Measurements from ENCODE around the gene RSPO1.
A peak's percentile ranks its signal among the peaks of the same experiment; 100 is the strongest.
"Not testable (repeated sequence)": the region's sequence is repeated elsewhere in the genome, so short reads cannot be mapped to it uniquely, and the experiment has no call there.

The RSPO1 gene

DNA sequence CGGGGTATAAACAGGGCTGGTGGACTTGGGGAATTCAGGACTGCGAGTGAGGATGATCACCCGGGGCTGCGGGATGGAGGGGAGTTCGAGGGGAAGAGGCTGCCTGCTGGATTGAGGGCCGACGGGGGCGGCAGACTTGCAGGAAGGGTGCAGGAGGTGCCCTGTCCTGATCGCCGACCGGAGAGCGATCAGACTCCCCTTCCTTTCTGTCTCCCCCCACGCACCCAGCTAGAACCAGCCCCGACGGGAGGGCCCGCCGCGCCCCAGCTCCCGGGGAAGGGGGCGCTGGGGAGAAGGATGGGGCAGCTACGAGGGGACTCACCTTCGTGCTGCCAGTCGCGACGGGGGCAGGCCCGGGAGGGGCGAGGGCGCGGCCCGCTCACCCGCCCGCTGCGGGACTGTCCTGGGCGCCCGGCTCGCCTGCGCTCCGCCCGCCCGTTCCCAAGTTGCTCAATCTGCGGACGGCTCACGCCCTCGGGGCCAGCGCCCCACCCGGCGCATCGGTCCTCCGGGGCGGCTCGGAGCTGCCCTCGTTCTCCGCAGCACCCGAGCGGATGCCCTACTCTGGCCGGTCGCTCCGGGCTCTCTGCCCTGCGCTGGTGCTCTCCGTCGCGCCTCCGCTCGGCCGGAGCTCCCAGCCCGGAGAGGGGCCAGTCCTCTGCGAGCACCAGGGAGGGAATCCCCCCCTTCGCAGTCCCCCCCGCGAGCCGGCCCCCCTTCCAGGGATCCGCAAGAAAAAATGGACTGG, at the start of gene RSPO1:
TSS of gene RSPO1 (minus strand) at position 649 of the 748 bp plus-strand sequence. CDS start 5,231 bp downstream, outside the sequence.
- DNase-seq, result no peak

DNA sequence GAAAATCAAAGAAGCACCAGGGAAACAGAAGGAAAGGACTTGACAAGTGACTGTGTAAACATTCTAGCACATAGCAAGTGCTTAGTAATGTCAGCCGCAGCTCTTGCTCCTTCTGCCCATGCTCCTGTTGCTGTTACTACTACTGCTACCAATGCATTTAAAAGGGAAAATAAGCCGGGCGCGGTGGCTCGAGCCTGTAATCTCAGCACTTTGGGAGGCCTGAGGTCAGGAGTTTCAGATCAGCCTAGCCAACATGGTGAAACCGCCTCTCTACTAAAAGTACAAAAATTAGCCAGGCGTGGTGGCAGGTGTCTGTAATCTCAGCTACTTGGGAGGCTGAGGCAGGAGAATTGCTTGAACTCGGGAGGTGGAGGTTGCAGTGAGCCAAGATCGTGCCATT, 49.5 kb upstream of the RSPO1 start:
- not testable (repeated sequence) for DNase-seq

- peak; percentile 76 for DNase-seq
Measured at GRCh38 chr1:37682334-37682987, 47.8 kb upstream of the RSPO1 start.

DNA sequence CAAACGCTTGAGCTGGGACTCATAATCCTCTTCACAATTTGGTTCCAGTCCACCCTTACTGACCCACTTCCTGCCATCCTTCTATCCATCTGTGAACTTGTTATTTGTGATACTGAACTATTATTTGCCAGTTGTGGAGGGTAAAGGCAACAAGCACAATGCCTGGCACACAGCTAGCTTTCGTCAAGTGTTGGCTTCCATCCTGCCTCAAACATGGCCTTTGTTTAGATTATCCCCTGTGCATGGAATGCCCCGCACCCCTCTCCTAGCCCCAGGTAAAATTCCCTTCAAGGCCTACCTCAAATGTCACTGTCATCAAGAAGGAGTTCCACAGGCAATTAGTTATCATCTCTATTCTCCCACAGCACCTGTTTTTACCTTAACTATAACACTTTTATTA, 46.2 kb upstream of the RSPO1 start:
- DNase-seq, result no peak

GRCh38 chr1:37677808-37678207, 43.1 kb upstream of the RSPO1 start:
- no peak for DNase-seq

DNA sequence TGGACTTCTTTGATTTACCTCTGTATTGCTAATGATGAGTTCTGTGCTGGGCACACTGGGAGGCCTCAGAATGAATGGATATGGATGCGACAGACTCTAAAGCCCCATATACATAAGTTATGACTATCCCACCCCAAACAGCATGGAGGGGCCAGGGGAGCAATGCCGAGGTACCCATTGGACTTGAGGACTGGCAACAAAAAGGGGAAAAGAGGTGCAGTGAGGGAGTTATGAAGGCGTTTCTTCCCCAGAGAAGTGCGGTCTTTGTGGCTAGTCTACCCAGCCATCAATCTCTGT, 42.4 kb upstream of the RSPO1 start:
- DNase-seq, result no peak

DNA sequence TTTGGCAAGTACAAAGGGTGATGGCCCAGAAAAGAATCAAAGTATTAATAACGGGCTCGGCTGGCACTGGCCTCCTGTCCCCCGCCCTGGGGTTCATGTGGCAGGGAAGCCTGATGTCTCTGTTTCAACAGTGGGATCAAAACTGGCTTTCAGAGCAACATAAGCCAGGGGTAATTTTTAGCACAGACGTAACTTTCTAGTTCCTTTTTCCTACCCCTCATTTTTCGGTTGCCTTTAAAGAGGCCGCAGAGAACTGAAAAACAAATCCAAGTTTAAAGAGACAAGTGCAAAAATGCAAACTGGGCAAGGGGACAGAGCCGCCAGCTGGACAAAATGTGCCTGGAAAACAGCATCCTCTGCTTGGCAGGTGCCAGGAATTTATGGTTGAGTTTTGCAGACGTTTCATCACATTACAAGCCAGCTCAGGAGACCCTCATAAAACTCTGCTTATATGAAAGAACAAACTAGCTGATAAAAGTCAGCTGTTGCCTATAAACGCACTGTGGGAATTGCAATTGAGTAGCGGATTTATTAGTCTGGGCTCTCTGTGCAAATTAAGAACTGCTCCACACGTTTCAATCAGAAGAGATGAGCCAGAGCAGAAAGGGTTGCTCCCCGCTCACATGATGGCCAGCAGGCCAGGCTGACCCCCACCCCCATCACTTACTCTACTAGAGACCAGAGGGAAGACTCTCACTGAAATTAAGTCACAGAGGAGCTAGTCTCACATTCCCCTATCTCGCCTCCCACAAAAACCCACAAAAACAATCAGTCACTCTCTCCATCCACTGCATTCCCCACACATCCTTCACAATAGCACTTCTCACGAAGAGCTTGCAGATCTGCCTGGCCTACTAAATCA, 41.8 kb upstream of the RSPO1 start:
- DNase-seq, result no peak

GRCh38 chr1:37673920-37674319, 39.2 kb upstream of the RSPO1 start:
- DNase-seq, result peak; percentile 29

DNA sequence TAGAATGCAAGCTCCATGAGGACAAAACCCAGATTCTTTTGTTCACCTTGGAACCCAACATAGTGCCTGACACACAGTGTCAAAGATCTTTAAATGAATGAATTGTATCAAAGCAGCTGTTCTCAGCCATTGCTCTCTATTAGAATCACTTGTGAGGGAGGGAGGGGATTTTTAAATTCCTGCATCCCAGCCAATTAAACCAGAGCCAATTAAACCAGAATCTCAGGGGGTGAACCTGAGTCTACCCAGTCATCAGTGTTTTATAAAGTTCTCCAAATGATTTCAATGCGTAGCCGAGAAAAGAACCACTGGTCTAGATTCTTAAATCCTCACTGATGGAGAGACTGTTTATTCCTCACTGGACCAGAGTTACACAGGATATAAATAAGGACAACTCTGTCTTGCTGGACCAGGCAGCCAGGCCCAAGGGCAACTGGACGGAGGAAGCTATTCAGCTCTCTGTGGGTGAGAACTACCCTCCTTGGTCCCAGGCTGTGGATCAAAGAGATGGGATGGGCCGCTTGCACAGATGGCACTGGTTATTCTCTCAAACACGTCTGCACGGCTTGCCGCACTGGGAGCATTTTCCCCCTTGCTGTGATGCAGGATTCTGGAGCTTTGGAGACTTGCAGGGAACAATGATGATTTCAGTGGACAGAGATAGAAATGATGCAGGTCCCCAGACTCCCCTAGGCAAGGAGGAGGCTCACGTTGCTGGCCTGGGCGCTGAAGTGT, 37.6 kb upstream of the RSPO1 start:
- no peak for DNase-seq

GRCh38 chr1:37671261-37671660, 36.6 kb upstream of the RSPO1 start:
- DNase-seq, result no peak

GRCh38 chr1:37670133-37670532, 35.4 kb upstream of the RSPO1 start:
- DNase-seq, result no peak

DNA sequence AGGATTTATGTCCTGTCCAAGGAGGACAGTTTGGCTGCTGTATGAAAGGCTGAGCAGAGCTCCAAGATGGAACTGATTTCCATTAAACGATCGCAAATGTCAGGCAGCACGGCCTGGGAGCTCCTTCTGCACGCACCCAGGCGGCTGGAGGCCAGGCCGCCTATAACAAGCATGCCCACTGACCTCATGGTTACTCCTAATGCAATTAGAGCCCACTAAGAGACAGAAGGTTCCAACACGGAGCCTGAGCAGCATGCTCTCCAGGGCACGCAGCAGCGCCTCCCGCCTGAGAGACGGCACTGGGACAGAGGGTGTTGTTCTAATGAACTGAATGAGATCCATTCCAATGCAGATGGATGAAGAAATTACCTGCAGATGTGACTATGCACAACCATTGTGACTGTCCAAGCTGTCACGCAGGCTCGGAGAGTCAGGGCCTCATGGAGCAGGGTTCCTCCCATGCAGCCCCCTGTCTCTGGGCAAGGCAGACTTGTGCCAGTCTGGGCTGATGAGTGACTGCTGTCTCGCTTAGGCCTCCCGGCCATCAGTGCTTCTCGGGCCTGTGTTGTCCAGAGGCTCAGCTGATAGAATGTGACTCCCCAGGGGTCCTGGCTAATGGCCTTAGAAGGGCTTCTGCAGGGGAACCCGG, 32.5 kb upstream of the RSPO1 start:
- DNase-seq, result no peak

DNA sequence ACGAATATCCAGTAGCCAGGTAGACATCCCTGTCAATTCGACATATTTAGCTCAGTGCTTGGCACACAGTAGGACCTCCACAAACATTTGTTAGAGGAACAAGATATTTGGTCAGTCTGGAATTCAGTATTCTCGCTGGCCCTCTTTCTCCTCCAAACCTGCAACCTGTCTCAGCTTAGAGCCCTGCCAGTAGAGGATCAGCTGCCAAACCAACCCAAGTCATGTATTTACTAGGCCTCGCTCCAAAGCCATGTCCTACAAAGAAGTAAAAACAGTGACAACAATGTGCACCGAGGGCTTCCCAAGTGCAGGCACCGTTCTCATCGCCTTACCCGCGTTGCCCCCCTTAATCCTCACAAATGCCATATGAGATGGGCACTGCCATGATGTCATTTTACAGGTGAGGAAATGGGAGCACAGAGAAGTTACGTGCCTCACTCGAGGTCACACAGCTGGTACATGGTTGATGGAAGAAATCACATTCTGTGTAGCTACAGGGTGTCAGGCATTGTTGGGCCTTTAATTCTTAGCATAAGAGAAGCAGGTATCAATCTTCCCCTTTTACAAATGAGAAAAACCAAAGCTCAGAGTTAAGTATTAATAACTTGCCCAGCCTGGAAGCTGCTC, 31.7 kb upstream of the RSPO1 start:
- DNase-seq, result no peak

DNA sequence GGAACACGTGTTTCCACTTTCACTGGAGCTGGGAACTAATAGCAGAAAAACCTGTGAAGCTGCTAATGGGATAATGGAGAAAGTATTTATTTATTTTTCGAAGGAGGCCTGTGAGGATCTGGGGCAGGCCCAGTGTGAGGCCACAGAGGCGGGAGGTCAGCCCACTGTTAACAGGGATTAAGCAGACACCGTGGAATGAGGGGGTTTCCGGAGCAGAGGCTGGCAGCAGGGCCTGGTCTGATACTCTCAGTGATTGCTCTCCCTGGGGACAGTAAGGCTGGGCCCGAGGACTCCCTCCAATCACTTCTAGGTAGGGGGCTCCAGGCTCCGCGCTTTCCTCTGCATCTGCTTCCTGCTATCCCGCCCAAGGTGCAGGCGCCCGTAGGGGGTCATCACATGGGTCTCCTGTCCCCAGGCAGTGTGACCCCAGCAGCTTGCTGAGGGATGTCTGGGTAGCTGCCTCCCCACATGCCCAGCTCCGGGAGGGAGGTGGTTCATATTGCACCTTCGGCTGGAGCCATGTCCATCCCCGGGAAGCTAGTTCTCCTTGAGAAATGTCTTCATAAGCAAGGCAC, 28.8 kb upstream of the RSPO1 start:
- no peak for DNase-seq

GRCh38 chr1:37662031-37662755, 27.5 kb upstream of the RSPO1 start:
- no peak for DNase-seq

DNA sequence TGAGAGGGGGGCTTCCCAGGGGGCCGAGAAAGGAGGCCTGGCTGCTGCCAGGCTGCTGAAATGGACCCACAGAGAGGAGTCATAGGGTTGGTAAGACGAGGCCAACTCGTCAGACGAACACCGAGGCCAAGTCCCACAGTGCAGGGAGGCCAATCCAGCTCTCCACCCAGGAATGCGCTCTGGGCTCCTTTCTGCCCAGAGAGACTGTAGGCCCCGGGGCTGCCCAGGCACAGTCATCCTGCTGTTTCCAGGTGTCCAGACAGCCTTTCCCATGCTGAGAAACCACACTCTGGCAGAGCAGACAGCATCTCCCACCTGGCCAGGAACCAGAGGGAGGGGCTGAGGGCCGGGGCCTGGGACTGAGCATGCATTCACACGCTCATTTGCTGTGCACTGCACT, 26.7 kb upstream of the RSPO1 start:
- no peak for DNase-seq

GRCh38 chr1:37660664-37661063, 26.0 kb upstream of the RSPO1 start:
- DNase-seq, result no peak

DNA sequence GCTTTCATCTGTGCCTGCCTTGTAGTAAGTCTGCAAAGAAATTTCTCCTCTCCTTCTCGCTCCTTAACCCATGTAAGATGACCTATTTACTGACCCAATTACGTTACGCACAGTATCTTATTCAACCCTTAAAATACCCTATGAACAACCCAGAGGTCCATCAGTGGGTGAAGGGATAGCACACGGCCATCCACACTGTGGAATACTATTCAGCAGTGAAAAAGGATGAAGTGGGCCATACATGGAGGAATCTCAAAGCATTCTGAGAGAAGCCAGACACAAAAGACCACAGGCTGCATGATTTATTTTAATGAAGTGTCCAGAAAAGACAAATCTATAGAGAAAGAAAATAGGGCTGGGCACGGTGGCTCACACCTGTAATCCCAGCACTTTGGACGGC, 23.8 kb upstream of the RSPO1 start:
- DNase-seq, result no peak

GRCh38 chr1:37657620-37658412, 23.1 kb upstream of the RSPO1 start:
- DNase-seq, result no peak

DNA sequence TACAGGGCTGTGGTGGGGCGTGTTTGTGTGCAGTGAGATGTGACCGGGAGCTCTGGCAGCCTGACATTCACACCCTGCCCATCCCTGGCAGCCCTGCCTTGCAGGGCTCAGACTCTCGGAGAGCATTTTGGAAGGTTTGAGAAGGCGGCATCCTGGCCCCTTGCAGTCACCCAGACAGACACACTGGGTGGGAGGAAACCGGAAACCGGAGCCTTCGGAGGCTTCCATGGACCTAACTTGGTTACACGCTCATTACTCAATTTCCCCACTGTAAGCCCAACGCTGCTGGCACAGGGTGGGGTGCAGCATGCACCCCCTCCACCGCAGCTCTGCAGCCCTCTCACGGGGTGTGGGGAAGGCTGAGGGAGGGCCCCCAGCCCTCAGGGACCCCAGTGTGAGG, 22.2 kb upstream of the RSPO1 start:
- no peak for DNase-seq
